PC-9 (cell line): Measurements from ENCODE around the gene PPM1A.

Source experiments
- CTCF ChIP-seq: fragments of 200-600 bp; sonication (generic); conservative IDR thresholded peaks from 2 replicates; pipeline ENCODE4 v1.6.1; 2017; ENCODE audit warnings: mixed run types, antibody characterized with exemption, mild to moderate bottlenecking, moderate library complexity
- EZH2 ChIP-seq: fragments of 200-600 bp; sonication (generic); IDR thresholded peaks from 2 replicates; pipeline ENCODE4 v1.8.0; 2017; ENCODE audit warnings: antibody characterized with exemption, low read depth

GRCh38 chr14:60277605-60278190 lies 28.7 kb downstream of the PPM1A start:
- TF ChIP-seq CTCF (no peak), EZH2 (no peak)
